DOHH2 (cell line): ENCODE results near the gene EIF2B1.

Experiments used
- CTCF ChIP-seq: fragments of 200-600 bp; sonication (generic); IDR thresholded peaks from one replicate; pipeline ENCODE4 v1.5.1; 2014; ENCODE audit warnings: antibody characterized with exemption, mild to moderate bottlenecking, low read depth, low read length; ENCODE audit not compliant: poor library complexity, severe bottlenecking
- EZH2phosphoT487 ChIP-seq: fragments of 200-600 bp; sonication (generic); IDR thresholded peaks from 2 replicates; pipeline ENCODE4 v1.6.1; 2017; ENCODE audit warnings: borderline replicate concordance, mild to moderate bottlenecking, antibody characterized with exemption, low read length, moderate library complexity, mixed read lengths

GRCh38 chr12:123670882-123671728, 37.6 kb upstream of the EIF2B1 start, which contains the start of gene TCTN2:
- TF ChIP-seq CTCF: no peak
- TF ChIP-seq EZH2phosphoT487: no peak
